Bronchial epithelial cell (primary cell): ENCODE data around the gene CAD. TPM values are rescaled to one million over a fixed set of nuclear protein-coding genes. Genes with fewer than 3 reads are reported as not detected.
"Not testable (repeated sequence)": the region's sequence is repeated elsewhere in the genome, so short reads cannot be mapped to it uniquely, and the experiment has no call there.

ENCODE experiments used
- DNase-seq: peaks from one replicate; pipeline ENCODE4 v3.0.0-alpha.2; 2010; ENCODE audit warnings: low read depth
- FAIRE-seq: peaks from 2 replicates; lab custom pipeline; 2011; peaks lifted over from hg19 to GRCh38; lab: Jason Lieb, UNC
- H3K27me3 ChIP-seq: 2 replicates; pipeline ENCODE4 v1.5.1; 2011; ENCODE audit warnings: low read length; ENCODE audit not compliant: control insufficient read depth, insufficient read depth
- H3K36me3 ChIP-seq: 2 replicates; pipeline ENCODE4 v1.5.1; 2011; ENCODE audit warnings: low read length; ENCODE audit not compliant: control insufficient read depth, insufficient read depth
- H3K4me3 ChIP-seq: 2 replicates; pipeline ENCODE4 v1.5.1; 2011; ENCODE audit warnings: mild to moderate bottlenecking, low read depth, low read length, control low read depth
- CTCF ChIP-seq: IDR thresholded peaks from 2 replicates; pipeline ENCODE4 v1.5.1; 2011; ENCODE audit warnings: mild to moderate bottlenecking, moderate library complexity, low read length, control low read depth, inconsistent platforms; ENCODE audit not compliant: insufficient read depth, severe bottlenecking
- total RNA-seq: library from RNA; depleted of rRNA; stranded (reverse); fragments of >200 nt; gene quantifications from 2 replicates; pipeline ENCODE4 v1.2.1, GENCODE V29; 2014

CAD gene
- total RNA-seq, 1 donor from 2014 or later: 21.6 TPM

DNA sequence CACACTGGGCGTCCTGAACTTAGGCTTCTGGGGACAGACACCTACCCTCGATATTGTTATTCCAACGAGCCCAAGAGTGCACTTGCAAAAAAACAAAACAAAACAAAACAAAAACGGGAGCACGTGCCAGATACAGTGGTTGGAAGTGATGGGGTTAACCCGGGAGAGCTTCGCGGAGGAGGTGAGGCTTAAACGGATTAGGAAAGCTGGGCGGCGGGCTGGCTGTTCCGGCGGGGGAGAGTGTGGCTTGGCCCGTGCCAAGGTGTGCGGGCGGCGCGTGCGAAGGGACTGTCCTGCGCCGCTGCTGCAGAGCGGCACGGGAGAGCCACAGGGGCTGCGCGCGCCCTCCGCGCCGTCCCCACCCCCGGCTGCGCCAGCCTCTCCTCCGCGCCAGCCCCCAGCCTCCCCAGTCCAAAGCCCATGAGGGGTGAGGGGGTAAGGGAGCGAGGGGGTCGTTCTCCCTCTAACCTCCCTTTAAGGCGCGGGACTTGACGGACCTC lies 47.1 kb downstream of the CAD start:
- FAIRE-seq (no peak), DNase-seq (no peak)
- TF ChIP-seq CTCF: no peak
- Histone ChIP-seq H3K27me3 (peaks cover 52% of the 10 kb centered on the region), H3K36me3 (no peaks in the 10 kb centered on the region), H3K4me3 (no peak overlapping the region)

GRCh38 chr2:27264753-27265535 lies 47.8 kb downstream of the CAD start:
- no peak for FAIRE-seq
- Histone ChIP-seq H3K36me3 (no peaks in the 10 kb centered on the region), H3K4me3 (no peak overlapping the region), H3K27me3 (peaks cover 48% of the 10 kb centered on the region)
- peak; percentile 58 for TF ChIP-seq CTCF
- no peak for DNase-seq

DNA sequence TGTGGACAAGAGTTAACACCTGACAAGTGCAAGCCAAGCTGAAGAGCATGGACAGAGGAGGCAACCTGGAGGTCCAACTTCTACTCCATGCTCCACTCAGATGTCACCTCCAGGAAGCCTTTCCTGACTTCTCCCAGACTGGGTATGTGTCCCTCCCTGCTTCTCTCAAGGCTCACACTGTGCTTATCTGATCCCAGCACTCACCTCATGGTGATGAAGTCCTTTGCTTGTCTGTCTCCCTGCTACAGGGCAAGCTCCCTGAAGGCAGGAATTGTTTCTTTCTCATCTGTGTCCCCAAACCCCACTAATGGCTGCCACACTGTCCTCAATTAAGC lies 48.3 kb downstream of the CAD start:
- Histone ChIP-seq H3K36me3 (no peaks in the 10 kb centered on the region), H3K27me3 (peaks cover 48% of the 10 kb centered on the region), H3K4me3 (no peak overlapping the region)
- no peak for DNase-seq
- no peak for TF ChIP-seq CTCF
- FAIRE-seq: no peak

DNA sequence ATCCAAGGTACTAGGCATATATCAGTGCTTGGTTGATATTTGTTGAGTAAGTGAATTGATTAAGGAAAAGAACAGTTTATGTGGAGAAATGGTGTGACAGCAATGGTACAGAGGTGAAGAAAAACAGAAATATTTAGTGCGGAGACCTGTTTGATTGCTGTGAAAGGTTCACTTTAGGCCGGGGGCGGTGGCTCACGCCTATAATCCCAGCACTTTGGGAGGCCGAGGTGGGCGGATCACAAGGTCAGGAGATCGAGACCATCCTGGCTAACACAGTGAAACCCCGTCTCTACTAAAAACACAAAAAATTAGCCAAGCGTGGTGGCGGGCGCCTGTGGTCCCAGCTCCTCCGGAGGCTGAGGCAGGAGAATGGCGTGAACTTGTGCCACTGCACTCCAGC lies 51.1 kb downstream of the CAD start:
- not testable (repeated sequence) for DNase-seq, FAIRE-seq, H3K36me3 ChIP-seq, H3K4me3 ChIP-seq
- peaks cover 29% of the 10 kb centered on the region for H3K27me3 ChIP-seq

DNA sequence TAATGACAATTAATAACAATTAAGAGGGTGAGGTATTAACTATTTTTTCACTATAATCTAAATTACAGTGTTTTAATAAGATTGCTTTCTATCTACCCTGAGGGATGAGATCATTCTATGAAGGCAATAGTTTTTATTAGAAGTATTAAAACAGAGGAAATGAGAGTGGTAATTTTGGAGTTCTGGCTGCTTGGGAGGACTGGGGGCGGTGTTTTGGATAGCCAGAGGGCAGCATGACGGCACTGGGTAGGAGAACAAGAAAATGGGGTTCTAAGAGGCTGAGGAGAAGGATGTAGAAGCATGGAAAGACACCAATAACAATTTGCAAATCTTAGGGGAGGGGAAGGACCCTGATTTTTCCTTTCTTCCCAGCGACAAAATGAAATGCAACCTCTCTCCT lies 53.0 kb downstream of the CAD start:
- DNase-seq (no peak), FAIRE-seq (no peak)
- Histone ChIP-seq H3K36me3 (no peaks in the 10 kb centered on the region), H3K4me3 (no peak overlapping the region), H3K27me3 (peaks cover 13% of the 10 kb centered on the region)
- TF ChIP-seq CTCF: no peak

GRCh38 chr2:27270670-27271069 lies 53.5 kb downstream of the CAD start:
- Histone ChIP-seq H3K4me3 (no peak overlapping the region), H3K36me3 (no peaks in the 10 kb centered on the region), H3K27me3 (peaks cover 7% of the 10 kb centered on the region)
- DNase-seq (no peak), FAIRE-seq (no peak)
- no peak for TF ChIP-seq CTCF
